Measurements from ENCODE around the gene ROBO1. TPM values are rescaled to one million over a fixed set of nuclear protein-coding genes. Genes with fewer than 3 reads are reported as not detected.

ROBO1 gene
- total and polyA plus RNA-seq, 2 of the 13 experiments (the other 11 are each of a cell fraction or from before 2014, with no cell fraction given), result 52.2 to 71.0 TPM

DNA sequence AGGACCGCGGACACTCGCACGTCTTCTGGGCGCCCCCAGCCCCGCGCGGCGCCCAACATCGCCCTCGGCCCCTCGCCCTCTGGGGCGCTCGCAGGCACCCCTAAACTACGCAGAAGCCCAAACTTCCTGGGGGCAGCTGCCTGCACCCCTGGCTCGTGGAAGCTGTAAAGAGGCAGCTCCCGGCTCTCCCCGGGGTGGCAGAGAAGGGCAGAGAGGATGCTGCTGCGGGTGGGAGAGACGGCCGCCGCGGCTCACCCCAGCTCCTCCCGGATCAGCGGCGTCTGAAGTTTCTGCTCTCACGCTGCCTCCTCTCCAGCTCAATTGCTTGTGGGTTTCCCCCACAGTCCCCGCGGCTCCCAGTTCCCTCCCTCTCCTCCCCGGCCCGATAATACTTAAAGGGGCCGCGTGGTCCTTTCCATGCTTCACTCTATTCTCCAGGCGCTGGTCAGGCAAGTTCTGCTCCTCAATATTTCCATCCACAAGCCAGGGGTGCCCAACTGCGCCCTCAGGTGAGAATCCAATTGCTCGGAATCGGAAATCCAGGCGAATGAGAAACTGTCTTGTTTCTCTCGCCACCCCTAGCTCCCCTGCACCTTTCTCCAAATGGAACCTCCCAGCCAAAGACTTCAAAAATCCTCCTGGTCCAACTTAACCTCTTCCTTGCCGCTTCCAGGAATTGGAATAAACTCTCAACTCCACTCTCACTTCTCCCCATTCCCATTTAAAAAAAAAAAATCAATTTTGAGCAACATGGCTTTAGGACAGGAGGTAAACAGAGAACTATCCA is 748.5 kb downstream of the ROBO1 start (continued):
- TF ChIP-seq, protein P1, sequence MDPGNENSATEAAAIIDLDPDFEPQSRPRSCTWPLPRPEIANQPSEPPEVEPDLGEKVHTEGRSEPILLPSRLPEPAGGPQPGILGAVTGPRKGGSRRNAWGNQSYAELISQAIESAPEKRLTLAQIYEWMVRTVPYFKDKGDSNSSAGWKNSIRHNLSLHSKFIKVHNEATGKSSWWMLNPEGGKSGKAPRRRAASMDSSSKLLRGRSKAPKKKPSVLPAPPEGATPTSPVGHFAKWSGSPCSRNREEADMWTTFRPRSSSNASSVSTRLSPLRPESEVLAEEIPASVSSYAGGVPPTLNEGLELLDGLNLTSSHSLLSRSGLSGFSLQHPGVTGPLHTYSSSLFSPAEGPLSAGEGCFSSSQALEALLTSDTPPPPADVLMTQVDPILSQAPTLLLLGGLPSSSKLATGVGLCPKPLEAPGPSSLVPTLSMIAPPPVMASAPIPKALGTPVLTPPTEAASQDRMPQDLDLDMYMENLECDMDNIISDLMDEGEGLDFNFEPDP (CRISPR knock-in tag; conservative IDR thresholded peaks at IDR 0.05), result no peak
- TF ChIP-seq NPAS2 (CRISPR knock-in tag; IDR thresholded peaks at IDR 0.05; ENCODE audit: borderline replicate concordance) (no peak), SMYD3 (CRISPR knock-in tag; IDR thresholded peaks at IDR 0.05) (no peak), NR2F2 (IDR thresholded peaks at IDR 0.05; ENCODE audit: borderline replicate concordance, low read depth) (peak; percentile 55; the same call in 1 of the 2 replicates), PAX8 (CRISPR knock-in tag; IDR thresholded peaks at IDR 0.05; ENCODE audit: borderline replicate concordance) (no peak), ZC3H13 (CRISPR knock-in tag; IDR thresholded peaks at IDR 0.05) (no peak), POLR2A (IDR thresholded peaks at IDR 0.05; ENCODE audit: insufficient read depth in 1 of 2, low read depth in 2 of 2, low read length in 2 of 2) (peak; percentile 80 to 90), CCAR2 (optimal IDR thresholded peaks at IDR 0.05; ENCODE audit: low read depth, low read length) (no peak), ZFP37 (CRISPR knock-in tag; IDR thresholded peaks at IDR 0.05; ENCODE audit: borderline replicate concordance) (no peak), AGO1 (IDR thresholded peaks at IDR 0.05; ENCODE audit: low read depth, low read length, poor library complexity, severe bottlenecking) (no peak), SRF (IDR thresholded peaks at IDR 0.05; ENCODE audit: low read depth, low read length) (0 out of 2 replicates have a peak, but pooled peaks have one; percentile 36), TEAD3 (CRISPR knock-in tag; optimal IDR thresholded peaks at IDR 0.05; ENCODE audit: borderline replicate concordance) (peak; percentile 23), ZBTB1 (CRISPR knock-in tag; IDR thresholded peaks at IDR 0.05; ENCODE audit: borderline replicate concordance) (no peak), FOSL2 (CRISPR knock-in tag; IDR thresholded peaks at IDR 0.05) (peak; percentile 32; the same call in 1 of the 2 replicates), ZNF446 (CRISPR knock-in tag; IDR thresholded peaks at IDR 0.05) (no peak), ETV6 (CRISPR knock-in tag; conservative IDR thresholded peaks at IDR 0.05) (no peak), ZNF841 (CRISPR knock-in tag; IDR thresholded peaks at IDR 0.05; ENCODE audit: borderline replicate concordance) (no peak), ZNF260 (CRISPR knock-in tag; IDR thresholded peaks at IDR 0.05; ENCODE audit: borderline replicate concordance, low read depth) (no peak), RFXANK (CRISPR knock-in tag; IDR thresholded peaks at IDR 0.05) (peak; percentile 57; the same call in 1 of the 2 replicates), HNF4G (IDR thresholded peaks at IDR 0.05; ENCODE audit: borderline replicate concordance, low read depth, low read length) (no peak), HNF4G (CRISPR knock-in tag; IDR thresholded peaks at IDR 0.05; ENCODE audit: borderline replicate concordance, low read depth) (no peak)
- TF ChIP-seq, protein P2, sequence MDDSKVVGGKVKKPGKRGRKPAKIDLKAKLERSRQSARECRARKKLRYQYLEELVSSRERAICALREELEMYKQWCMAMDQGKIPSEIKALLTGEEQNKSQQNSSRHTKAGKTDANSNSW (CRISPR knock-in tag; IDR thresholded peaks at IDR 0.05; ENCODE audit: borderline replicate concordance), result no peak
- TF ChIP-seq, protein P3, sequence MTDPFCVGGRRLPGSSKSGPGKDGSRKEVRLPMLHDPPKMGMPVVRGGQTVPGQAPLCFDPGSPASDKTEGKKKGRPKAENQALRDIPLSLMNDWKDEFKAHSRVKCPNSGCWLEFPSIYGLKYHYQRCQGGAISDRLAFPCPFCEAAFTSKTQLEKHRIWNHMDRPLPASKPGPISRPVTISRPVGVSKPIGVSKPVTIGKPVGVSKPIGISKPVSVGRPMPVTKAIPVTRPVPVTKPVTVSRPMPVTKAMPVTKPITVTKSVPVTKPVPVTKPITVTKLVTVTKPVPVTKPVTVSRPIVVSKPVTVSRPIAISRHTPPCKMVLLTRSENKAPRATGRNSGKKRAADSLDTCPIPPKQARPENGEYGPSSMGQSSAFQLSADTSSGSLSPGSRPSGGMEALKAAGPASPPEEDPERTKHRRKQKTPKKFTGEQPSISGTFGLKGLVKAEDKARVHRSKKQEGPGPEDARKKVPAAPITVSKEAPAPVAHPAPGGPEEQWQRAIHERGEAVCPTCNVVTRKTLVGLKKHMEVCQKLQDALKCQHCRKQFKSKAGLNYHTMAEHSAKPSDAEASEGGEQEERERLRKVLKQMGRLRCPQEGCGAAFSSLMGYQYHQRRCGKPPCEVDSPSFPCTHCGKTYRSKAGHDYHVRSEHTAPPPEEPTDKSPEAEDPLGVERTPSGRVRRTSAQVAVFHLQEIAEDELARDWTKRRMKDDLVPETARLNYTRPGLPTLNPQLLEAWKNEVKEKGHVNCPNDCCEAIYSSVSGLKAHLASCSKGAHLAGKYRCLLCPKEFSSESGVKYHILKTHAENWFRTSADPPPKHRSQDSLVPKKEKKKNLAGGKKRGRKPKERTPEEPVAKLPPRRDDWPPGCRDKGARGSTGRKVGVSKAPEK (CRISPR knock-in tag; IDR thresholded peaks at IDR 0.05; ENCODE audit: borderline replicate concordance), result 0 out of 2 replicates have a peak, but pooled peaks have one; percentile 59
- TF ChIP-seq, protein P4, sequence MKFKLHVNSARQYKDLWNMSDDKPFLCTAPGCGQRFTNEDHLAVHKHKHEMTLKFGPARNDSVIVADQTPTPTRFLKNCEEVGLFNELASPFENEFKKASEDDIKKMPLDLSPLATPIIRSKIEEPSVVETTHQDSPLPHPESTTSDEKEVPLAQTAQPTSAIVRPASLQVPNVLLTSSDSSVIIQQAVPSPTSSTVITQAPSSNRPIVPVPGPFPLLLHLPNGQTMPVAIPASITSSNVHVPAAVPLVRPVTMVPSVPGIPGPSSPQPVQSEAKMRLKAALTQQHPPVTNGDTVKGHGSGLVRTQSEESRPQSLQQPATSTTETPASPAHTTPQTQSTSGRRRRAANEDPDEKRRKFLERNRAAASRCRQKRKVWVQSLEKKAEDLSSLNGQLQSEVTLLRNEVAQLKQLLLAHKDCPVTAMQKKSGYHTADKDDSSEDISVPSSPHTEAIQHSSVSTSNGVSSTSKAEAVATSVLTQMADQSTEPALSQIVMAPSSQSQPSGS (CRISPR knock-in tag; IDR thresholded peaks at IDR 0.05), result no peak
- TF ChIP-seq, protein P5, sequence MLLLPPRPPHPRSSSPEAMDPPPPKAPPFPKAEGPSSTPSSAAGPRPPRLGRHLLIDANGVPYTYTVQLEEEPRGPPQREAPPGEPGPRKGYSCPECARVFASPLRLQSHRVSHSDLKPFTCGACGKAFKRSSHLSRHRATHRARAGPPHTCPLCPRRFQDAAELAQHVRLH (CRISPR knock-in tag; IDR thresholded peaks at IDR 0.05; ENCODE audit: borderline replicate concordance, low read depth), result no peak
